Calu3 (cell line): ENCODE data around the gene HS6ST3. TPM values are rescaled to one million over a fixed set of nuclear protein-coding genes. Genes with fewer than 3 reads are reported as not detected.

Experiments
- BruUV-seq: library from RNA; stranded (reverse); fragments of 400-500 nt; replicated peaks from 2 replicates; lab custom pipeline; 2021; lab: Mats Ljungman, UMichigan
- CTCF ChIA-PET: fragments of 300-600 bp; sonication (Branson Sonifier 250); formaldehyde crosslinking; loops from one replicate; lab custom pipeline; 2022; ENCODE audit warnings: antibody characterized with exemption; lab: Charles Lee
- DNase-seq: peaks from one replicate; pipeline ENCODE4 v3.0.0; 2022
- H3K27ac Mint-ChIP-seq: one replicate; pipeline ENCODE4 v1.8.0; 2022; ENCODE audit warnings: mixed read lengths; ENCODE audit not compliant: unreplicated experiment
- H3K27me3 Mint-ChIP-seq: one replicate; pipeline ENCODE4 v1.8.0; 2022; ENCODE audit warnings: mixed read lengths; ENCODE audit not compliant: unreplicated experiment
- H3K36me3 Mint-ChIP-seq: one replicate; pipeline ENCODE4 v1.8.0; 2022; ENCODE audit warnings: mild to moderate bottlenecking, moderate library complexity, mixed read lengths; ENCODE audit not compliant: insufficient read depth, unreplicated experiment
- H3K4me1 Mint-ChIP-seq: one replicate; pipeline ENCODE4 v1.8.0; 2022; ENCODE audit warnings: mild to moderate bottlenecking, low read depth, mixed read lengths; ENCODE audit not compliant: unreplicated experiment
- H3K4me3 Mint-ChIP-seq: one replicate; pipeline ENCODE4 v1.8.0; 2022; ENCODE audit warnings: mild to moderate bottlenecking, low read depth, moderate library complexity, mixed read lengths; ENCODE audit not compliant: unreplicated experiment
- H3K9me3 Mint-ChIP-seq: one replicate; pipeline ENCODE4 v1.8.0; 2022; ENCODE audit warnings: low read depth, mixed read lengths; ENCODE audit not compliant: unreplicated experiment
- intact Hi-C: fragments of 100-400 bp; cut with micrococcal nuclease; formaldehyde crosslinking; loops from one replicate; pipeline ENCODE4 v1.10.0; 2022; ENCODE audit not compliant: unreplicated experiment
- total RNA-seq: library from RNA; stranded (reverse); gene quantifications from 2 replicates; pipeline ENCODE4 v1.2.3, GENCODE V29; 2022
- TF ChIP-seq, protein P1 (sequence below): fragments of 200-600 bp; IDR thresholded peaks from one replicate; pipeline ENCODE4 v1.8.0; 2022; ENCODE audit warnings: antibody characterized with exemption; ENCODE audit not compliant: unreplicated experiment

Gene HS6ST3
- total RNA-seq, 1 experiment from 2014 or later: not detected

DNA sequence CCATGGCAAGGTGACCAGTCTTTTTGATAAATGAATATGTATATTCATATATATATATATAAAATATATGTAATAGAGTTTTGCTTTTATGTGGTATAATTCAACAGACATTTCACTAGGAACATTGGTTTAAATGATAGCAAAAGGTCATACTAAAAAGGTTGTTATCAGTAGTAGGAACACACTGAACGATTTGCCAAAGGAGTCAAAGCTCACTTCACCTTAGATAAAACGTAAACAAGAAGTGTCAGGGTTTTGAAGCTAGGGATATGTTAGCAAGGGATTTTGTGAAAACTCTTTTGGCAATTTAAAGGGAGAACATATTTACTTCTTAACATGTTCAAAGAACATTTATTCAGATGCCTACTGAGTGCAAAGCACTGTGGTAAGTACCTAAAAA, 8.0 kb upstream of the HS6ST3 start:
- TF ChIP-seq, protein P1, sequence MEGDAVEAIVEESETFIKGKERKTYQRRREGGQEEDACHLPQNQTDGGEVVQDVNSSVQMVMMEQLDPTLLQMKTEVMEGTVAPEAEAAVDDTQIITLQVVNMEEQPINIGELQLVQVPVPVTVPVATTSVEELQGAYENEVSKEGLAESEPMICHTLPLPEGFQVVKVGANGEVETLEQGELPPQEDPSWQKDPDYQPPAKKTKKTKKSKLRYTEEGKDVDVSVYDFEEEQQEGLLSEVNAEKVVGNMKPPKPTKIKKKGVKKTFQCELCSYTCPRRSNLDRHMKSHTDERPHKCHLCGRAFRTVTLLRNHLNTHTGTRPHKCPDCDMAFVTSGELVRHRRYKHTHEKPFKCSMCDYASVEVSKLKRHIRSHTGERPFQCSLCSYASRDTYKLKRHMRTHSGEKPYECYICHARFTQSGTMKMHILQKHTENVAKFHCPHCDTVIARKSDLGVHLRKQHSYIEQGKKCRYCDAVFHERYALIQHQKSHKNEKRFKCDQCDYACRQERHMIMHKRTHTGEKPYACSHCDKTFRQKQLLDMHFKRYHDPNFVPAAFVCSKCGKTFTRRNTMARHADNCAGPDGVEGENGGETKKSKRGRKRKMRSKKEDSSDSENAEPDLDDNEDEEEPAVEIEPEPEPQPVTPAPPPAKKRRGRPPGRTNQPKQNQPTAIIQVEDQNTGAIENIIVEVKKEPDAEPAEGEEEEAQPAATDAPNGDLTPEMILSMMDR: no peak
- H3K36me3 Mint-ChIP-seq: no peaks in the 10 kb centered on the region
- H3K27me3 Mint-ChIP-seq: peaks cover 69% of the 10 kb centered on the region
- no peak overlapping the region for H3K27ac Mint-ChIP-seq
- H3K9me3 Mint-ChIP-seq: no peaks in the 10 kb centered on the region
- no peak overlapping the region for H3K4me3 Mint-ChIP-seq
- BruUV-seq: no TSS peak
- CTCF ChIA-PET: no interaction called here
- no peak for DNase-seq
- intact Hi-C loops: no loop called here
- no peaks in the 10 kb centered on the region for H3K4me1 Mint-ChIP-seq

DNA sequence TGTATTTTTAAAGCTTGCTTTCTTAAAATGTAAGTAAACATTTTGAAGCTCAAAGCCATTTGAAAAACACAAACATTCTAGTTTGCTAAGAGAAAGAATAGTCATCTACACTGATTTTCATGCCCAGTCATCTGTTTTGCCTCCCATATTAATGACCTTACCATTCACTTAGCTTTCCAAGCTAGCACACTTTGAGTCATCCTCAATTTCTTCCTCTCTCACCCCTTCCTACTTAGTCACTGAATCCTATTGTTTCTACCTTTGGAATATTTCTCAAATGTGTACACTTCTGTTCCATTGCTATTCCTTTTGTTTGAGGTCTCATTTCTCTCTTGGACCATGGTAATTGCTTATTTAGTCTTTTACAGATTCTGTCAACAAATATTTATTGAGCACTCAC, 7.3 kb upstream of the HS6ST3 start:
- Mint-ChIP-seq H3K36me3 (no peaks in the 10 kb centered on the region), H3K9me3 (no peaks in the 10 kb centered on the region), H3K27me3 (peaks cover 76% of the 10 kb centered on the region), H3K27ac (no peak overlapping the region), H3K4me3 (no peak overlapping the region), H3K4me1 (no peaks in the 10 kb centered on the region)
- TF ChIP-seq, protein P1: no peak
- intact Hi-C loops: no loop called here
- no peak for DNase-seq
- no TSS peak for BruUV-seq
- CTCF ChIA-PET: no interaction called here

DNA sequence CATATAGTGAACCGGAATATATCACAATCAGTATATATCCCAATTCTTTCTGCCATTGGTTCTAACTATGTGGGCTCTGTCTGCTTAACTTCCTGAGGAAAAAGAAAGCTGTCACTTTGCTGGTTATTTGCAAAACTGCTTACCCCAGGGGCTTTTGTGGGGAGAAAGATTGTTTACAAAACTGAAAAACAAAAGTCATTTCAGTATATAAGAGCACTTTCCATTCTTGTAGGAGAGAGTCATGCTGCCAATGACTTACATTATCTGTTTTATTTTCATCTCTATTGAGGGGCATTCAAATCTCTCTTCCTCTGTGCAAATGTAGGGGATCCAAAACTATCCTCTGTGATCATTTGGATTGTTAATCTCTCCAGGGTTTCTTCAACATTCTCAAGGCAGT, 3.2 kb upstream of the HS6ST3 start:
- no TSS peak for BruUV-seq
- H3K36me3 Mint-ChIP-seq: peaks cover 4% of the 10 kb centered on the region
- no peak for DNase-seq
- intact Hi-C loops: no loop called here
- no peaks in the 10 kb centered on the region for H3K9me3 Mint-ChIP-seq
- H3K4me3 Mint-ChIP-seq: no peak overlapping the region
- no peaks in the 10 kb centered on the region for H3K4me1 Mint-ChIP-seq
- no peak overlapping the region for H3K27ac Mint-ChIP-seq
- H3K27me3 Mint-ChIP-seq: peaks cover 60% of the 10 kb centered on the region
- CTCF ChIA-PET: no interaction called here
- TF ChIP-seq, protein P1: no peak

DNA sequence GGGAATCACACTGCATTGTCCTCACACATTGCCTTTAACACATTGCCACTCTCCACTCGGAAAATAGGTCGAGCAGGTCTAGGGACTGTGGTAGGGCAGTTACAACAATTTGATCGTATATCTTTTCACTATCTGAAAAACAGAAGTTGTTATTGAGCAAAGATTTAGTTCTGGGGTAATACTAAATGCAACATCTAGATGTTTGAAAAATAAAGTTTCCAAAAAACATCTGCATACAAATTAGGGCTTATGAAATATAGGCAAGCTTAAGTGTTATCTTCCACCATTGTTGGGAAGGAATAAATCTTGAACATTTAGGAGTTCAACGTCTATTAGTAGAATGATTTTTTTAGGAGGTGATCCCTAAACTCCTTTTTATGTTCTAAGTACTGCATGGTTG, 768 bp upstream of the HS6ST3 start:
- H3K4me1 Mint-ChIP-seq: no peaks in the 10 kb centered on the region
- BruUV-seq: no TSS peak
- H3K27ac Mint-ChIP-seq: no peak overlapping the region
- TF ChIP-seq, protein P1: no peak
- H3K9me3 Mint-ChIP-seq: no peaks in the 10 kb centered on the region
- intact Hi-C loops: no loop called here
- no peak overlapping the region for H3K4me3 Mint-ChIP-seq
- CTCF ChIA-PET: no interaction called here
- no peak for DNase-seq
- H3K27me3 Mint-ChIP-seq: peaks cover 48% of the 10 kb centered on the region
- peaks cover 4% of the 10 kb centered on the region for H3K36me3 Mint-ChIP-seq
